HepG2 (cell line): Measurements from ENCODE around the gene HIPK3. TPM values are rescaled to one million over a fixed set of nuclear protein-coding genes. Genes with fewer than 3 reads are reported as not detected.

ENCODE experiments used
- ATAC-seq: fragments of 200-7000 bp; cut with Tn5 transposase; 3 replicates; pipeline ENCODE4 v1.9.1; 2020; ENCODE audit warnings: mild to moderate bottlenecking, moderate library complexity
- BruUV-seq: library from RNA; stranded (reverse); fragments of 400-500 nt; replicated peaks from 2 replicates; lab custom pipeline; 2021; lab: Mats Ljungman, UMichigan
- CTCF ChIA-PET: fragments of 300-600 bp; formaldehyde crosslinking; extraction: SDS; loops from one replicate; lab custom pipeline; 2021; ENCODE audit warnings: low total read pairs, inconsistent platforms, low intra/inter-chr PET ratio; lab: Yijun Ruan, JAX
- POLR2A ChIA-PET: fragments of 350-600 bp; sonication (Branson Sonifier 250); formaldehyde crosslinking; loops from one replicate; lab custom pipeline; 2020; ENCODE audit warnings: antibody characterized with exemption, inconsistent platforms; lab: Yijun Ruan, JAX
- DNase-seq: peaks from one replicate; pipeline ENCODE4 v3.0.0-alpha.2; 2015; ENCODE audit warnings: low spot score
- FAIRE-seq: peaks from 3 replicates; lab custom pipeline; 2011; peaks lifted over from hg19 to GRCh38; lab: Jason Lieb, UNC
- H2AFZ ChIP-seq: one replicate; pipeline ENCODE4 v1.6.1; 2011; ENCODE audit warnings: low read length, inconsistent platforms
- H3K27ac ChIP-seq: fragments of 300-600 bp; 3 replicates; pipeline ENCODE4 v1.8.0; 2011; ENCODE audit warnings: mixed run types, mild to moderate bottlenecking, mixed read lengths, low read length, inconsistent platforms; ENCODE audit not compliant: insufficient read depth; ENCODE audit errors: extremely low read length
- H3K27me3 ChIP-seq, 2 experiments: fragments of 200-600 bp in 1 of 2; 2 replicates in 1 of 2; 3 replicates in 1 of 2; pipeline versions ENCODE4 v1.6.0 to v1.8.0; 2011; ENCODE audit warnings: low read length in 2 of 2, mild to moderate bottlenecking in 2 of 2, moderate library complexity in 2 of 2, inconsistent platforms in 1 of 2; ENCODE audit not compliant: insufficient read depth in 2 of 2, control insufficient read depth in 1 of 2
- H3K36me3 ChIP-seq, 2 experiments: fragments of 200-600 bp in 1 of 2; replicated peaks in 1 of 2; 2 replicates in 1 of 2; 3 replicates in 1 of 2; pipeline versions ENCODE4 v1.5.1 to v1.8.0; 2011; ENCODE audit warnings: low read length in 2 of 2, inconsistent platforms in 1 of 2; ENCODE audit not compliant: insufficient read depth in 2 of 2, control insufficient read depth in 1 of 2
- H3K4me1 ChIP-seq: 2 replicates; pipeline ENCODE4 v1.5.1; 2012; ENCODE audit warnings: low read length, inconsistent platforms; ENCODE audit not compliant: insufficient read depth
- H3K4me2 ChIP-seq: 2 replicates; pipeline ENCODE4 v1.6.0; 2011; ENCODE audit warnings: low read depth, low read length, inconsistent platforms
- H3K4me3 ChIP-seq, 3 experiments: fragments of 200-600 bp in 1 of 3; sonication (generic), shearing (Covaris generic) in 1 of 3; replicated peaks in 1 of 3; 2 replicates each; pipeline ENCODE4 v1.5.1; 2011 to 2016; ENCODE audit warnings: low read length in 3 of 3, inconsistent platforms in 2 of 3, low read depth in 2 of 3, mild to moderate bottlenecking in 2 of 3, control low read depth in 1 of 3, mixed read lengths in 1 of 3; ENCODE audit not compliant: insufficient read depth in 1 of 3
- H3K79me2 ChIP-seq: one replicate; pipeline ENCODE4 v1.6.1; 2011; ENCODE audit warnings: low read length, inconsistent platforms; ENCODE audit not compliant: insufficient read depth
- H3K9ac ChIP-seq: 2 replicates; pipeline ENCODE4 v1.6.0; 2011; ENCODE audit warnings: mild to moderate bottlenecking, low read depth, low read length, inconsistent platforms; ENCODE audit not compliant: insufficient read depth
- H3K9me3 ChIP-seq: 2 replicates; pipeline ENCODE4 v1.5.1; 2012; ENCODE audit warnings: mild to moderate bottlenecking, low read length
- H4K20me1 ChIP-seq: 2 replicates; pipeline ENCODE4 v1.6.0; 2011; ENCODE audit warnings: inconsistent platforms, mild to moderate bottlenecking, low read length, moderate library complexity; ENCODE audit not compliant: insufficient read depth
- AHDC1 ChIP-seq: sonication (generic); formaldehyde crosslinking; IDR thresholded peaks from 2 replicates; pipeline ENCODE4 v1.5.1; 2020; ENCODE audit warnings: mild to moderate bottlenecking, missing genetic modification reagents, borderline replicate concordance
- KAT2B ChIP-seq: fragments of 150-350 bp; IDR thresholded peaks from 2 replicates; pipeline ENCODE4 v1.6.1; 2014; ENCODE audit warnings: low read depth, low read length, borderline replicate concordance
- KLF13 ChIP-seq: sonication (generic); formaldehyde crosslinking; IDR thresholded peaks from 2 replicates; pipeline ENCODE4 v1.4.0; 2020; ENCODE audit warnings: mild to moderate bottlenecking, missing genetic modification reagents
- RAD21 ChIP-seq: fragments of 450-650 bp; formaldehyde crosslinking; IDR thresholded peaks from 2 replicates; pipeline ENCODE4 v1.5.0; 2020; ENCODE audit warnings: mild to moderate bottlenecking
- RBAK ChIP-seq: sonication (generic); formaldehyde crosslinking; IDR thresholded peaks from 2 replicates; pipeline ENCODE4 v1.5.1; 2020; ENCODE audit warnings: mild to moderate bottlenecking, missing genetic modification reagents
- RORA ChIP-seq: sonication (generic); formaldehyde crosslinking; IDR thresholded peaks from 2 replicates; pipeline ENCODE4 v1.5.0; 2020; ENCODE audit warnings: mild to moderate bottlenecking, missing genetic modification reagents, moderate library complexity
- SMC3 ChIP-seq: IDR thresholded peaks from 2 replicates; pipeline ENCODE4 v1.6.1; 2011; ENCODE audit warnings: low read length, improper control_type of control experiment
- SP4 ChIP-seq: sonication (generic); formaldehyde crosslinking; IDR thresholded peaks from 2 replicates; pipeline ENCODE4 v1.8.1; 2023; ENCODE audit warnings: mild to moderate bottlenecking, missing genetic modification reagents
- STAG1 ChIP-seq: sonication (generic); formaldehyde crosslinking; IDR thresholded peaks from 2 replicates; pipeline ENCODE4 v1.4.0; 2020; ENCODE audit warnings: missing genetic modification reagents
- ZNF747 ChIP-seq: sonication (generic); formaldehyde crosslinking; IDR thresholded peaks from 2 replicates; pipeline ENCODE4 v1.8.1; 2023; ENCODE audit warnings: missing genetic modification reagents, mild to moderate bottlenecking, borderline replicate concordance
- whole genome bisulfite sequencing: methylation state at CpG from one replicate; pipeline ENCODE4 v1.1.6; 2017; ENCODE audit warnings: low lambda C conversion rate; 5-methylcytosine and 5-hydroxymethylcytosine counted together
- in situ Hi-C: cut with HindIII; loops from 2 replicates; pipeline ENCODE4 v1.10.0; 2017; ENCODE audit warnings: low pct_unique_long_range_greater_than_20kb; ENCODE audit not compliant: extremely low pct_ligation_motif_present
- intact Hi-C: fragments of 100-400 bp; cut with micrococcal nuclease; formaldehyde crosslinking; loops from one replicate; pipeline ENCODE4 v1.10.0; 2022; ENCODE audit not compliant: unreplicated experiment
- polyA plus RNA-seq, 8 experiments: library from polyadenylated mRNA; depleted of rRNA in 3 of 8; stranded (reverse) in 7 of 8; unstranded in 1 of 8; fragments of >200 nt; fragmentation: Illumina TruSeq in 4 of 8; extraction: Trizol in 4 of 8; gene quantifications; 2 replicates each; pipeline versions ENCODE4 v1.2.1 to v1.2.3, GENCODE V29; 2011 to 2016; ENCODE audit warnings: low read depth in 4 of 8, missing spikeins in 1 of 8, mixed read lengths in 1 of 8; ENCODE audit not compliant: insufficient read depth in 1 of 8
- total RNA-seq, 5 experiments: library from RNA; depleted of rRNA; stranded (reverse); fragments of >200 nt; fragmentation: Illumina TruSeq; extraction: Trizol; gene quantifications; 2 replicates each; pipeline ENCODE4 v1.2.3, GENCODE V29; 2016; ENCODE audit warnings: low read depth in 1 of 5
- TF ChIP-seq, protein P1 (sequence below): sonication (generic); formaldehyde crosslinking; IDR thresholded peaks from 2 replicates; pipeline ENCODE4 v1.4.0; 2020; ENCODE audit warnings: missing genetic modification reagents
- TF ChIP-seq, protein P2 (sequence below): sonication (generic); formaldehyde crosslinking; IDR thresholded peaks from 2 replicates; pipeline ENCODE4 v1.5.0; 2020; ENCODE audit warnings: mild to moderate bottlenecking, missing genetic modification reagents, moderate library complexity
- TF ChIP-seq, protein P3 (sequence below): IDR thresholded peaks from 2 replicates; pipeline ENCODE4 v1.6.1; 2012; ENCODE audit warnings: low read depth, low read length, improper control_type of control experiment

The HIPK3 gene
- total and polyA plus RNA-seq, 2 of the 13 experiments (the other 11 are each of a cell fraction or from before 2014, with no cell fraction given) = 20.5 to 44.3 TPM

GRCh38 chr11:33329705-33330329, 72.6 kb downstream of the HIPK3 start:
- intact Hi-C loops (loop anchor here (1.0 to 5.0 kb wide), 3 partner anchors 73 to 368 kb away; partner anchors contain the start of gene HIPK3), in situ Hi-C loops (loop anchor here (5.0 kb wide), 1 partner anchor 158 kb away; no protein-coding TSS in a partner anchor)
- FAIRE-seq = peak; percentile 53
- TF ChIP-seq, protein P1, sequence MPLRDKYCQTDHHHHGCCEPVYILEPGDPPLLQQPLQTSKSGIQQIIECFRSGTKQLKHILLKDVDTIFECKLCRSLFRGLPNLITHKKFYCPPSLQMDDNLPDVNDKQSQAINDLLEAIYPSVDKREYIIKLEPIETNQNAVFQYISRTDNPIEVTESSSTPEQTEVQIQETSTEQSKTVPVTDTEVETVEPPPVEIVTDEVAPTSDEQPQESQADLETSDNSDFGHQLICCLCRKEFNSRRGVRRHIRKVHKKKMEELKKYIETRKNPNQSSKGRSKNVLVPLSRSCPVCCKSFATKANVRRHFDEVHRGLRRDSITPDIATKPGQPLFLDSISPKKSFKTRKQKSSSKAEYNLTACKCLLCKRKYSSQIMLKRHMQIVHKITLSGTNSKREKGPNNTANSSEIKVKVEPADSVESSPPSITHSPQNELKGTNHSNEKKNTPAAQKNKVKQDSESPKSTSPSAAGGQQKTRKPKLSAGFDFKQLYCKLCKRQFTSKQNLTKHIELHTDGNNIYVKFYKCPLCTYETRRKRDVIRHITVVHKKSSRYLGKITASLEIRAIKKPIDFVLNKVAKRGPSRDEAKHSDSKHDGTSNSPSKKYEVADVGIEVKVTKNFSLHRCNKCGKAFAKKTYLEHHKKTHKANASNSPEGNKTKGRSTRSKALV (CRISPR knock-in tag) = no peak
- TF ChIP-seq STAG1 (CRISPR knock-in tag) (peak; percentile 79), SP4 (no peak), KLF13 (CRISPR knock-in tag) (no peak), ZNF747 (CRISPR knock-in tag) (no peak), SMC3 (peak; percentile 72), RAD21 (CRISPR knock-in tag) (peak; percentile 50), RORA (CRISPR knock-in tag) (no peak), RBAK (CRISPR knock-in tag) (no peak), AHDC1 (CRISPR knock-in tag) (no peak), KAT2B (no peak)
- TF ChIP-seq, protein P2, sequence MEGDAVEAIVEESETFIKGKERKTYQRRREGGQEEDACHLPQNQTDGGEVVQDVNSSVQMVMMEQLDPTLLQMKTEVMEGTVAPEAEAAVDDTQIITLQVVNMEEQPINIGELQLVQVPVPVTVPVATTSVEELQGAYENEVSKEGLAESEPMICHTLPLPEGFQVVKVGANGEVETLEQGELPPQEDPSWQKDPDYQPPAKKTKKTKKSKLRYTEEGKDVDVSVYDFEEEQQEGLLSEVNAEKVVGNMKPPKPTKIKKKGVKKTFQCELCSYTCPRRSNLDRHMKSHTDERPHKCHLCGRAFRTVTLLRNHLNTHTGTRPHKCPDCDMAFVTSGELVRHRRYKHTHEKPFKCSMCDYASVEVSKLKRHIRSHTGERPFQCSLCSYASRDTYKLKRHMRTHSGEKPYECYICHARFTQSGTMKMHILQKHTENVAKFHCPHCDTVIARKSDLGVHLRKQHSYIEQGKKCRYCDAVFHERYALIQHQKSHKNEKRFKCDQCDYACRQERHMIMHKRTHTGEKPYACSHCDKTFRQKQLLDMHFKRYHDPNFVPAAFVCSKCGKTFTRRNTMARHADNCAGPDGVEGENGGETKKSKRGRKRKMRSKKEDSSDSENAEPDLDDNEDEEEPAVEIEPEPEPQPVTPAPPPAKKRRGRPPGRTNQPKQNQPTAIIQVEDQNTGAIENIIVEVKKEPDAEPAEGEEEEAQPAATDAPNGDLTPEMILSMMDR = peak; percentile 67
- TF ChIP-seq, protein P3, sequence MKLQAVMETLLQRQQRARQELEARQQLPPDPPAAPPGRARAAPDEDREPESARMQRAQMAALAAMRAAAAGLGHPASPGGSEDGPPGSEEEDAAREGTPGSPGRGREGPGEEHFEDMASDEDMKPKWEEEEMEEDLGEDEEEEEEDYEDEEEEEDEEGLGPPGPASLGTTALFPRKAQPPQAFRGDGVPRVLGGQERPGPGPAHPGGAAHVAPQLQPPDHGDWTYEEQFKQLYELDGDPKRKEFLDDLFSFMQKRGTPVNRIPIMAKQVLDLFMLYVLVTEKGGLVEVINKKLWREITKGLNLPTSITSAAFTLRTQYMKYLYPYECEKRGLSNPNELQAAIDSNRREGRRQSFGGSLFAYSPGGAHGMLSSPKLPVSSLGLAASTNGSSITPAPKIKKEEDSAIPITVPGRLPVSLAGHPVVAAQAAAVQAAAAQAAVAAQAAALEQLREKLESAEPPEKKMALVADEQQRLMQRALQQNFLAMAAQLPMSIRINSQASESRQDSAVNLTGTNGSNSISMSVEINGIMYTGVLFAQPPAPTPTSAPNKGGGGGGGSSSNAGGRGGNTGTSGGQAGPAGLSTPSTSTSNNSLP = peak; percentile 60; the same call in 1 of the 2 replicates

More at GRCh38 chr11:33329705-33330329, 72.6 kb downstream of the HIPK3 start:
- no peak overlapping the region for H3K9ac ChIP-seq
- H3K27ac ChIP-seq = no peak overlapping the region
- no peaks in the 10 kb centered on the region for H3K9me3 ChIP-seq
- no peak overlapping the region for H2AFZ ChIP-seq
- 48% methylated on average over 4 of the region's 4 CpGs for WGBS
- BruUV-seq = no TSS peak
- no peaks in the 10 kb centered on the region for H3K4me1 ChIP-seq
- no peaks in the 10 kb centered on the region; the same call in 1 of the 2 replicates for H4K20me1 ChIP-seq
- ChIA-PET CTCF (interaction anchor here (1.3 to 1.7 kb wide), 2 partner anchors 72 to 164 kb away, joined by 5 to 18 read pairs; partner anchors contain the start of gene HIPK3), POLR2A (no interaction called here)
- peak; percentile 50 for DNase-seq
- peaks cover 1 to 8% of the 10 kb centered on the region in 2 experiments; a peak in 1 of 5 replicates for H3K36me3 ChIP-seq
- H3K79me2 ChIP-seq = peaks cover 16% of the 10 kb centered on the region
- ATAC-seq = peak; percentile 85
- no peak overlapping the region for H3K4me2 ChIP-seq
- H3K4me3 ChIP-seq = no peak overlapping the region
- H3K27me3 ChIP-seq = no peaks in the 10 kb centered on the region
